Renal pelvis (tissue), 4 donors: ENCODE data around the gene MLST8. TPM values are rescaled to one million over a fixed set of nuclear protein-coding genes. Genes with fewer than 3 reads are reported as not detected.
A peak's percentile ranks its signal among the peaks of the same experiment; 100 is the strongest.

Experiments
- DNase-seq: peaks from one replicate; pipeline ENCODE4 v3.0.0-alpha.2; 2013
- polyA plus RNA-seq, 3 donors: library from polyadenylated mRNA; unstranded; fragments of 120-200 nt; gene quantifications; one replicate each; pipeline ENCODE4 v1.2.1, GENCODE V29; 2013; ENCODE audit not compliant: insufficient read length in 3 of 3

MLST8 gene
- polyA plus RNA-seq, 3 donors: 48.8 to 57.6 (median 55.2) TPM

- DNase-seq: no peak
These were observed 694 bp upstream of the MLST8 start for GRCh38 chr16:2204416-2205103.

GRCh38 chr16:2205967-2206313 lies 686 bp downstream of the MLST8 start:
- DNase-seq: no peak

- no peak for DNase-seq
These were observed 1.1 kb downstream of the MLST8 start for GRCh38 chr16:2206420-2206779.

GRCh38 chr16:2206780-2207433 lies 1.7 kb downstream of the MLST8 start:
- no peak for DNase-seq

GRCh38 chr16:2207872-2208271 lies 2.6 kb downstream of the MLST8 start:
- no peak for DNase-seq

- no peak for DNase-seq
These were observed 3.1 kb downstream of the MLST8 start for GRCh38 chr16:2208308-2208707.

GRCh38 chr16:2208772-2209171 lies 3.5 kb downstream of the MLST8 start:
- no peak for DNase-seq

- no peak for DNase-seq
These were observed 4.2 kb downstream of the MLST8 start for GRCh38 chr16:2209258-2210008.

GRCh38 chr16:2210009-2210332 lies 4.7 kb downstream of the MLST8 start:
- no peak for DNase-seq

- DNase-seq: no peak
These were observed 5.4 kb downstream of the MLST8 start, which contains the start of gene BRICD5 for GRCh38 chr16:2210386-2211365. Gene BRICD5, minus strand, starts transcription at chr16:2210863. Its CDS starts 30 bp downstream, at chr16:2210833.

GRCh38 chr16:2211923-2212347 lies 6.7 kb downstream of the MLST8 start:
- no peak for DNase-seq

- DNase-seq: no peak
These were observed 7.4 kb downstream of the MLST8 start for GRCh38 chr16:2212362-2213324.

- no peak for DNase-seq
These were observed 8.8 kb downstream of the MLST8 start for GRCh38 chr16:2213817-2214718.

- DNase-seq: no peak
These were observed 9.4 kb downstream of the MLST8 start, which contains the start of gene PGP for GRCh38 chr16:2214719-2214968. Gene PGP, minus strand, starts transcription at chr16:2214840. Its CDS starts 63 bp downstream, at chr16:2214777.

- DNase-seq: no peak
These were observed 11.1 kb downstream of the MLST8 start for GRCh38 chr16:2216330-2216729.

- peak; percentile 99 for DNase-seq
These were observed 18.1 kb downstream of the MLST8 start, which contains the start of gene E4F1 for GRCh38 chr16:2223221-2223941. Gene E4F1, plus strand, starts transcription at chr16:2223591. Its CDS starts 23 bp downstream, at chr16:2223614.

GRCh38 chr16:2223942-2224486 lies 18.8 kb downstream of the MLST8 start:
- no peak for DNase-seq

- DNase-seq: no peak
These were observed 21.1 kb downstream of the MLST8 start for GRCh38 chr16:2226245-2226793.
